Activated CD4-positive, alpha-beta memory T cell treated with anti-CD3 and anti-CD28 coated beads, Interleukin-2, amount 10 ng/mL, durations not matched to agents 7 days and 5 days (primary cell): Measurements from ENCODE around the gene ERC2. TPM values are rescaled to one million over a fixed set of nuclear protein-coding genes. Genes with fewer than 3 reads are reported as not detected.

Source experiments
- CTCF ChIA-PET: fragments of 350-600 bp; sonication (Branson Sonifier 250); formaldehyde crosslinking; loops from one replicate; lab custom pipeline; 2021; ENCODE audit warnings: antibody characterized with exemption, inconsistent platforms; lab: Charles Lee
- POLR2A ChIA-PET: fragments of 350-600 bp; sonication (Branson Sonifier 250); formaldehyde crosslinking; loops from one replicate; lab custom pipeline; 2021; ENCODE audit warnings: antibody characterized with exemption; lab: Charles Lee
- DNase-seq: peaks from one replicate; pipeline ENCODE4 v3.0.0-alpha.2; 2020
- H3K27ac Mint-ChIP-seq: one replicate; pipeline ENCODE4 v1.8.0; 2021; ENCODE audit warnings: mild to moderate bottlenecking, mixed read lengths
- H3K27me3 Mint-ChIP-seq: one replicate; pipeline ENCODE4 v1.8.0; 2021; ENCODE audit warnings: mixed read lengths
- H3K36me3 Mint-ChIP-seq: one replicate; pipeline ENCODE4 v1.8.0; 2021; ENCODE audit warnings: low read depth, mixed read lengths
- H3K4me1 Mint-ChIP-seq: one replicate; pipeline ENCODE4 v1.8.0; 2021; ENCODE audit warnings: mixed read lengths
- H3K4me3 Mint-ChIP-seq: one replicate; pipeline ENCODE4 v1.8.0; 2021; ENCODE audit warnings: mild to moderate bottlenecking, mixed read lengths
- H3K9me3 Mint-ChIP-seq: one replicate; pipeline ENCODE4 v1.8.0; 2021; ENCODE audit warnings: mixed read lengths
- total RNA-seq, 2 experiments: library from RNA; stranded (reverse); gene quantifications; one replicate each; pipeline ENCODE4 v1.2.3, GENCODE V29; 2021

Gene ERC2
- total RNA-seq, 2 experiments from 2014 or later: not detected

DNA sequence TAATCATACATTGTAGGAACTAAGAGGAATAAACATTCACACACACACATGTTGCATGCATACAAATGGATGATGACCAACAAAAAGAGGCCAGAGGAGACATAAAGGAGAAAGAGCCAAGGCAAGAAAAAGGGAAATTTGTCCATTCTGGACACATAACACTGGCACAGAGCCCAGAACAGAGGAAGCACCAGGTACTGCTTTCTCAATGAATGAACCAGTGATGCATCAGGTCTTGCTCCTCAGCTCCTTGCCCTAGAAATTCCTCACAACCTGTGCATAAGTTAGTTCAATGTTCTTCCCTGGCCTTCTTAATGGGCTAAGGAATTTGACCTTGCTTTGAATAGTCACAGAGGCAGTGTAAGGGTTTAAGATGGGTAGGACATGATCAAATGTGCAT is 270.3 kb downstream of the ERC2 start:
- ChIA-PET POLR2A (no interaction called here), CTCF (no interaction called here)
- Mint-ChIP-seq H3K4me3 (no peak overlapping the region), H3K9me3 (no peaks in the 10 kb centered on the region), H3K27ac (no peak overlapping the region), H3K27me3 (no peaks in the 10 kb centered on the region), H3K36me3 (no peaks in the 10 kb centered on the region), H3K4me1 (no peaks in the 10 kb centered on the region)
- DNase-seq: no peak

DNA sequence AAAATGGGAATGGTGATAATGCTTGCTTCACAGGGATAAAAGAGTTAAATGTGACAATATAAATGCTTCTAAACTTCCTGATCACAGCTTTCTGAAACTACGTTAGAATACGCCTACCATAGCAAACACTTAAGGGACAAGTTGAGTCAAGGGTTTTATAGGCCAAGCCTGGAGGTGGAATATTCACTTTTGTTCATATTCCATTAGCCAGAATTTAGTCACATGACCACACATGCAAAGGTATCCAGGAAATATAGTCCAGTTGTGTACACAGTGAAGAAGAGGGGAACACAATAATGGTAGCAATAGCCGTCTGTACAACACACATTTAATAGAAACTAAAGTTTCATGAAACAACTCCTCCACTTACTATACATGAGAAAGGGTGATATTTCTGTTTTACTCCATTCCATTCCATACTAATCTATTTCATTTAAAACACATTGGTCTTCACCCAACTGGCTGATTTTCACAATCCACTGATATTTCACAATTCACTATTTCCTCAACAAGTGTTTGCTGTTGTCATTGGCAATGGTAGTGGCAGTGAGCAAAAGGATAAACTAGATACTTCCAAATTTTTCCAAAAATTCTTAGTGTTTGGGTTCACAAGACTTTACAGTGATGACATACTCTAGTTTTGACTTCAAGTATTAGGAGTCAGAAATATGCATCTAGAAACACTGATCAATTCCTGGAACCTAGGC is 270.9 kb downstream of the ERC2 start:
- DNase-seq: no peak

DNA sequence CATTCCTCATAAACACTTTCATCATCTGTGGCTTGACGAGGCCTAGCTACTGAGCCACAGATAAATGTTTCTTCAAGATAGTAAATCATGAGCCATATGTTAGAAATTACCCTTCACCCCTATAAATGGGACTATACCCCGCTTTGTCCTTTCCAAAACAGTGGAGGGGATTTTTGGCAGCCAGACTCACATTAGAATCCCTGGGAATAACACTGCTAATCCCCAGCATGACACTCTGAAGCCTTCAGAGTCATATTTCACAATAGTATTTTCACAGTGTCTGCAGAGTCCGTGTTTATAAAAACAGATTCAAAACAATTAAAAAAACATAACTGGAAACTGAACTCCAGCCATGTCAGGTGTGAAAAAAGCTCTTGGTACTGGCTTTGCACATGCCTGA is 271.6 kb downstream of the ERC2 start:
- Mint-ChIP-seq H3K9me3 (no peaks in the 10 kb centered on the region), H3K27ac (no peak overlapping the region), H3K4me3 (no peak overlapping the region), H3K27me3 (no peaks in the 10 kb centered on the region), H3K4me1 (no peaks in the 10 kb centered on the region), H3K36me3 (no peaks in the 10 kb centered on the region)
- POLR2A ChIA-PET: no interaction called here
- no peak for DNase-seq
- CTCF ChIA-PET: no interaction called here

More for the DNA sequence above, 270.9 kb downstream of the ERC2 start:
- POLR2A ChIA-PET: no interaction called here
- Mint-ChIP-seq H3K36me3 (no peaks in the 10 kb centered on the region), H3K27me3 (no peaks in the 10 kb centered on the region), H3K9me3 (no peaks in the 10 kb centered on the region), H3K4me3 (no peak overlapping the region), H3K27ac (no peak overlapping the region), H3K4me1 (no peaks in the 10 kb centered on the region)
- CTCF ChIA-PET: no interaction called here

DNA sequence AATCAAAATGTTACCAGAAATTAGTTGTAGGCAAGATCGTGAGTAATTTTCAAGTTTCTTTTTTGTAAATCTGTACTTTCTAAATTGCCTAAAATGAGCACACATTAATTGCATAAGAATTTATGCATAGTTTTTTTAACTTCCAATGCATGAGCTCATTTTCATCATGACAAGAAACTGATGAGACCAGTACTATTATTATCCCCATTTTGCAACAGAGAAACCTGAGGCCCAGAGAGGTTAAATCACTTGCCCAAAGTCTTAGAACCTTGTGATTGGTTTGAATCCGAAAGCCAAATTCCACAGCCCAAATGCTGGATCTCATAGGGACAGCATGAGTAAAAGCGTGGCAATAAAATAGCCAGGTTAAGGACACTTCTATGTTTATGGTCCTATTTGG is 274.7 kb downstream of the ERC2 start:
- ChIA-PET CTCF (no interaction called here), POLR2A (no interaction called here)
- H3K36me3 Mint-ChIP-seq: no peaks in the 10 kb centered on the region
- no peak for DNase-seq
- no peaks in the 10 kb centered on the region for H3K4me1 Mint-ChIP-seq
- no peaks in the 10 kb centered on the region for H3K27me3 Mint-ChIP-seq
- H3K4me3 Mint-ChIP-seq: no peak overlapping the region
- no peak overlapping the region for H3K27ac Mint-ChIP-seq
- H3K9me3 Mint-ChIP-seq: no peaks in the 10 kb centered on the region

DNA sequence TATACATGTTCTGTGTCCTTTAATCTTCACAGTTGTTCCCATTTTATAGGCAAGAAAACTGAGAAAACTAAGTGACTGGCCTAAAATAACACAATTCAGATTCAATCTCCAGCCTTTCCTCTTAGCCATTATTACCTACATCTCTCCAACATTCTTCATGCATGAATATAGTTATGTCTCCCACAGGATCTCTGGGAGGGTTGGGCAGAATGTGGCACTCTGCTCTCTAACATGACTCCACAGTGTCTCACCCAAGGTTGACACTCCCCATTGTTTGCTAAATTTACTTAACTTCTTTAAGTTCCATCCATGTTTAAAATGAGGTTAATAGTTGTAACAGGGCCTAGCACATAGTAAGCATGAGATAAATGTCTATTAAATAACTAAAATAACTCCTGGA is 276.3 kb downstream of the ERC2 start:
- Mint-ChIP-seq H3K4me3 (no peak overlapping the region), H3K4me1 (no peaks in the 10 kb centered on the region), H3K27me3 (no peaks in the 10 kb centered on the region), H3K36me3 (no peaks in the 10 kb centered on the region), H3K27ac (no peak overlapping the region), H3K9me3 (no peaks in the 10 kb centered on the region)
- DNase-seq: no peak
- POLR2A ChIA-PET: no interaction called here
- CTCF ChIA-PET: no interaction called here

DNA sequence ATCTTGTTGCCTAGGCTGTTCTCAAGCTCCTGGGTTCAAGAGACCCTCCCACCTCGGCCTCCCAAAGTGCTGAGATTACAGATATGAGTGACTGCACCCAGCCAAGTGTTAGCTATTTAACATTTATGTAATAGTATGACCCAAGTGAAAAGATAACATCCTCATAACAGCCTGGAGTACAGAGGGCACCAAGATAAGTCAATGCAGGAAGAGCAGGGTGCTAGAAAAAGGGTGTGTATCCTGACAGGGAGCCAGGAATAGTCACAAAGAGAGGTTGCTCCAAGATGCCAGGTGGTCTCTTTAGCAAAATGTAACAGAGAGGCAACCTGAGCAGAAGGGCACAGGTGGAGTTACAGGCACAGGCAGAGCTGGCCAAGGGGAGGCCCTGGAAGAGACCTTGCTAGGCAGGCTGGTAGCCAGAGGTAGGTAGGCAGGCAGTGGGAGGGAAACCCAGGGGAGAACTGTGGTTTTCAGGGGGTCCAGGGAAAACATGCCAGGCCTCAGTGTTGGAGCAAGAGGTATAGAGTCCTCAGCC is 277.4 kb downstream of the ERC2 start:
- no peaks in the 10 kb centered on the region for H3K9me3 Mint-ChIP-seq
- no peak for DNase-seq

DNA sequence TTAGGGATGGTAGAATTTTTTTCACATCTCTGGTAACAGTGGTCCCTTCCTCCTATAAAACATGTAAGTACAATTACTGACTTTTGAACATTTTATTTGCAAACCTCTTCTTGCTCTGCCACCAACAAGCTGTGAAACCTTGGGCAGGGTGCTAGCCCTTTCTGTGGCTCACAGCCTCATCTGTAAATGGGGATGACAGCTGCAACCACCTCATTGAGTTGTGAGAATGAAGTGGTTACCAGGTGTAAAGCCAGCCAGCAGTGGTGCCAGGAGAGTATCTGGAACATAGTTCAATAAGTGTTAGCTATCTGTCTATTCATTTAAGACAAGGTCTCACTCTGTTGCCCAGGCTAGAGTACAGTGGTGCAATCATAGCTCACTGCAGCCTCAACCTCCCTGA is 278.1 kb downstream of the ERC2 start:
- no peaks in the 10 kb centered on the region for H3K36me3 Mint-ChIP-seq
- H3K4me3 Mint-ChIP-seq: no peak overlapping the region
- H3K9me3 Mint-ChIP-seq: no peaks in the 10 kb centered on the region
- ChIA-PET CTCF (no interaction called here), POLR2A (no interaction called here)
- H3K27ac Mint-ChIP-seq: no peak overlapping the region
- H3K4me1 Mint-ChIP-seq: no peaks in the 10 kb centered on the region
- no peak for DNase-seq
- H3K27me3 Mint-ChIP-seq: no peaks in the 10 kb centered on the region

More for the DNA sequence above, 277.4 kb downstream of the ERC2 start:
- Mint-ChIP-seq H3K4me3 (no peak overlapping the region), H3K27ac (no peak overlapping the region), H3K27me3 (no peaks in the 10 kb centered on the region), H3K36me3 (no peaks in the 10 kb centered on the region), H3K4me1 (no peaks in the 10 kb centered on the region)
- POLR2A ChIA-PET: no interaction called here
- CTCF ChIA-PET: no interaction called here

DNA sequence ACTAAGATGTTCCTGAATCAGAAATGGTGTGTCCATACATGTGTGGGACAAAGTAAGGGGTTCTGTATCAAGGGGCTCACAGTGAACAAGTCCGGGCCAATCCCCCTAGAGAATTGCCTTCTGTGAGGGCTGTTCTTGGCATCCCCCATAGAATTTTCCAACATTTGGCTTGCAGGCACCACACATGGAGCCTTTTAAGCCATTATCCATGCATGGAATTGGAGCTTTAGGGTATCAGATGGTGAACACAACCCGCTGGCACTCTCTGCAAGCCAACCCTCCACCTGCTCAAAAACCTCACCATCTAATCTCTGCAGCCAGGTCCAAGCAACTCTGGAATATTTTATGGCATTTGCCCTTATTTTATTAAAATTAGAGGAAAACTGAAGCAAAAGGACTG is 278.7 kb downstream of the ERC2 start:
- CTCF ChIA-PET: no interaction called here
- H3K27me3 Mint-ChIP-seq: no peaks in the 10 kb centered on the region
- no peak overlapping the region for H3K27ac Mint-ChIP-seq
- no peaks in the 10 kb centered on the region for H3K36me3 Mint-ChIP-seq
- H3K9me3 Mint-ChIP-seq: no peaks in the 10 kb centered on the region
- DNase-seq: no peak
- H3K4me1 Mint-ChIP-seq: no peaks in the 10 kb centered on the region
- POLR2A ChIA-PET: no interaction called here
- H3K4me3 Mint-ChIP-seq: no peak overlapping the region

DNA sequence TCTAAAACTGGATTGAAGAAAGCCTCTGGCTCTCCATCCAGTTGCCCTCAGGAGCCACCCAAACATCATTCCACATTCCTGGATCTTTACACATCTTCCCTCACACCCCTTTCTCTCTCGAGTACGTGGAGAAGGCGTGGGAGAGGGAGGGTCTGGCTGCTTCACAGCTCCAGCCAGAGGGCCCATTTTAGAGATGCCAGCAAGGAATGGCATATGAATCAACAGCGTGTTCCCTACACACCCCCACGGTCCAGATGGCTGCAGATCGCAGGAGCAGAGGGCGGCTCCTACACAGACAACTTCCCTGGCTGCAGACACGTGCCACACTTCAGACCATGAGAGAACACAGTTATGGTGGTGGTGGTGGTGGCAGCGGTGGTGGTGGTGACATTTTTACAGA is 280.1 kb downstream of the ERC2 start:
- ChIA-PET POLR2A (no interaction called here), CTCF (no interaction called here)
- Mint-ChIP-seq H3K9me3 (no peaks in the 10 kb centered on the region), H3K4me3 (no peak overlapping the region), H3K4me1 (no peaks in the 10 kb centered on the region), H3K27ac (no peak overlapping the region), H3K27me3 (no peaks in the 10 kb centered on the region), H3K36me3 (no peaks in the 10 kb centered on the region)
- DNase-seq: no peak

DNA sequence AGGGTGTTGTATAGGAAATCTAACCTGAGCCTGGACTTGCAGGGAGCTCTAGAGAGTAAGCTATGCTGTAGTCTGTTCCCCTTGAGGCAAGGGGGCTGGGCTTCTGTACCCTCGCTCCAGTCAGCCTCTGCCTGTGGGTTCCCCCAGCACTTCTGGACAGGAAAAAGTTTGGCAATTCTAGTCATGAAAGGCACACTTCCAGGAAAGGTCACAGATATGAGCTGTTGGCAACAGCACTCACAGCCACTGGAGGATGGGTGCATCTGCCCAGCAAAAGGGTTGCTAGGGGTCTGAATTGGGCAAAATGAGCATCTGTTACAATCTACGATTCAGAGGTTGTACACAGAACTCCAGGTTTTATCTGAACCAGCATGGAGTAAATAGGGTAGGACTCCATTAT is 281.2 kb downstream of the ERC2 start:
- no peaks in the 10 kb centered on the region for H3K4me1 Mint-ChIP-seq
- no peaks in the 10 kb centered on the region for H3K27me3 Mint-ChIP-seq
- no peaks in the 10 kb centered on the region for H3K9me3 Mint-ChIP-seq
- CTCF ChIA-PET: no interaction called here
- DNase-seq: no peak
- no peak overlapping the region for H3K27ac Mint-ChIP-seq
- H3K4me3 Mint-ChIP-seq: no peak overlapping the region
- POLR2A ChIA-PET: no interaction called here
- H3K36me3 Mint-ChIP-seq: no peaks in the 10 kb centered on the region

DNA sequence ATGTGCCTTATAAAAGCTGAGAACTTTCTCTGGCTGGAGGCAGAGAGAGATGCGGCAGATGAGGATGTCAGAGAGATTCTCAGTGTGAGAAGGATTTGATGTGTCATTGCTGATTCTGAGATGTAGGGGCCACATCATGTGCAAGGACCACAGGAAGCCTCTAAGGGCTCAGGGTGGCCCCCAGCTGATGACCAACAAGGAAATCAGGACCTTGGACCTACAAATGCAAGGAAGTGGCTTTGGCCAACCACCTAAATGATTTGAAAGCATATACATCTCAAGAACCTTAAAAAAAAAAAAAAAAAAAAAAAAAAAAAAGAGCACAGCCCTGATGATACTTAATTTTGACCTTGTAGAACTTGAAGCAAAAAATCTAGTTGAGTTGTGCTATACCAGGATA is 282.4 kb downstream of the ERC2 start:
- Mint-ChIP-seq H3K4me3 (no peak overlapping the region), H3K36me3 (no peaks in the 10 kb centered on the region)

DNA sequence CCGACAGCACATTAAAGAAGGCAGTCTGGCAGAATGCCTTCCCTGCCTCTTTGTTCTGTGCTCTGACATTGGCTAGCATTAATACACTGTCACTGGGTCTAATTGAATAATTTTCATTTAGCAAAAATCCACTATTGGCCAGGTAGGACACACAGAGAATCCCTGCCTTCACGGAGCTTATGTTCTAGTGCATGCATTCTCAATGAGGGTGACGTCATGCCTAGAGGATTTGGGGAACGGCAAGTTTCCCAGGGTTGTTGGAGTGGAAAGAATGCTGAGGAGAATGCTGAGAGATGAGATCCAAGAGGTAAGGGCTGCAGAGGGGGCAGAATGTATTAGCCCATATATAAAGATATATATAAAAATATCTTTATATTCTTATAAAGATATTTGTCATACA is 284.7 kb downstream of the ERC2 start:
- no peaks in the 10 kb centered on the region for H3K4me1 Mint-ChIP-seq
- CTCF ChIA-PET: no interaction called here
- DNase-seq: no peak
- no peak overlapping the region for H3K4me3 Mint-ChIP-seq
- no peaks in the 10 kb centered on the region for H3K36me3 Mint-ChIP-seq
- H3K27ac Mint-ChIP-seq: no peak overlapping the region
- H3K9me3 Mint-ChIP-seq: no peaks in the 10 kb centered on the region
- POLR2A ChIA-PET: no interaction called here
- no peaks in the 10 kb centered on the region for H3K27me3 Mint-ChIP-seq

More for the DNA sequence above, 282.4 kb downstream of the ERC2 start:
- Mint-ChIP-seq H3K9me3 (no peaks in the 10 kb centered on the region), H3K4me1 (no peaks in the 10 kb centered on the region), H3K27me3 (no peaks in the 10 kb centered on the region), H3K27ac (no peak overlapping the region)
- DNase-seq: no peak
- ChIA-PET POLR2A (no interaction called here), CTCF (no interaction called here)

DNA sequence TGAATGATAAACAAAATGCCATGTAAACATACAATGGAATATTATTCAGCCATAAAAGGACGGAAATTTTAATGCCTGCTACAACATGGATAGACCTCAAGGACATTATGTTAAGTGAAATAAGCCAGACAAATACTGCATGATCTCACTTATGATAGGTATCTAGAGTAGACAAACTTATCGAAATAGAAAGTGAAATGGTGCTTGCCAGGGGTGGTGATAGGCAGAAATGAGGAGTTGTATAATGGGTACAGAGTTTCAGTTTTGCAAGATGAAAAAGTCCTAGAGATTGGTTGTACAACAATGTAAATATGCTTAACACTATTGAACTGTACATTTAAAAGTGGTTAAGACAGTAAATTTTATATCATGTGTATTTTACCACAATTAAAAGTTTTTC is 287.8 kb downstream of the ERC2 start:
- H3K9me3 Mint-ChIP-seq: no peaks in the 10 kb centered on the region
- no peak overlapping the region for H3K4me3 Mint-ChIP-seq
- H3K27me3 Mint-ChIP-seq: no peaks in the 10 kb centered on the region
- H3K4me1 Mint-ChIP-seq: no peaks in the 10 kb centered on the region
- no peaks in the 10 kb centered on the region for H3K36me3 Mint-ChIP-seq
- ChIA-PET POLR2A (no interaction called here), CTCF (no interaction called here)
- no peak for DNase-seq
- no peak overlapping the region for H3K27ac Mint-ChIP-seq

DNA sequence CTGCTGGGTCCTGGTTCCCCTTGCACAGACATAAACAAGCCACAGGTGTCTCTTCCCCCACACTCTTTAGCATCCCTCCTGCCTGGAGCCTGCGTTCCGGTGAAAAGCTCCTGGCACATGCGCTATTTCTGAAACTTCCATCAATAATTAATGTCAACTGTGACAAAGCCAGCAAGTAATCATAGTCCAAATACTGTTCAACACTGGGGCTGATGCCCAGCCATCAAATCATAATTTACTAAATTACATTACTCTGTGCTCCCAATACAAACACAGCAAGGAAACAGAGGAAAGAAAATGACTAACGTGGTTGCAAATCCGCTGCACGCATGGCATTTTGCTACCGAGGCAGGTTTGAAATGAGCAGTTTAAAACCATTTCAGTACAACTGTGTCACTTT is 294.7 kb downstream of the ERC2 start:
- peaks cover 1% of the 10 kb centered on the region for H3K27me3 Mint-ChIP-seq
- no peak for DNase-seq
- no peak overlapping the region for H3K4me3 Mint-ChIP-seq
- POLR2A ChIA-PET: no interaction called here
- CTCF ChIA-PET: no interaction called here
- H3K27ac Mint-ChIP-seq: no peak overlapping the region
- H3K4me1 Mint-ChIP-seq: no peaks in the 10 kb centered on the region
- H3K9me3 Mint-ChIP-seq: no peaks in the 10 kb centered on the region
- H3K36me3 Mint-ChIP-seq: no peaks in the 10 kb centered on the region
